SK-N-SH treated with all-trans-retinoic acid at 6 μM for 48 hours (cell line): ENCODE measurements around the gene F13B.
A peak's percentile ranks its signal among the peaks of the same experiment; 100 is the strongest.

Experiments used
- ATAC-seq: fragments of 200-7000 bp; cut with Tn5 transposase; 3 replicates; pipeline ENCODE4 v1.9.1; 2020; ENCODE audit warnings: mild to moderate bottlenecking, moderate library complexity
- ARNTL ChIP-seq: fragments of 450-650 bp; formaldehyde crosslinking; IDR thresholded peaks from 2 replicates; pipeline ENCODE4 v1.5.0; 2020; ENCODE audit warnings: low read depth, mild to moderate bottlenecking, moderate library complexity, borderline replicate concordance
- CREB5 ChIP-seq: fragments of 250-450 bp; sonication (Bioruptor Pico); IDR thresholded peaks from 2 replicates; pipeline ENCODE4 v1.5.1; 2020; ENCODE audit warnings: low read depth, mild to moderate bottlenecking, moderate library complexity
- CSRNP3 ChIP-seq: fragments of 250-450 bp; sonication (Bioruptor Pico); IDR thresholded peaks from 2 replicates; pipeline ENCODE4 v1.5.1; 2021; ENCODE audit warnings: mild to moderate bottlenecking, moderate library complexity
- ESRRG ChIP-seq: fragments of 250-450 bp; sonication (Bioruptor Pico); IDR thresholded peaks from 2 replicates; pipeline ENCODE4 v1.6.1; 2021; ENCODE audit warnings: mild to moderate bottlenecking
- OSR1 ChIP-seq: fragments of 250-450 bp; sonication (Bioruptor Pico); IDR thresholded peaks from 2 replicates; pipeline ENCODE4 v1.8.0; 2022; ENCODE audit warnings: moderate library complexity, mild to moderate bottlenecking, inconsistent platforms
- PATZ1 ChIP-seq: fragments of 250-450 bp; sonication (Bioruptor Pico); IDR thresholded peaks from 2 replicates; pipeline ENCODE4 v1.8.0; 2020; ENCODE audit warnings: mild to moderate bottlenecking, moderate library complexity, borderline replicate concordance
- POU6F1 ChIP-seq: fragments of 250-450 bp; sonication (Bioruptor Pico); IDR thresholded peaks from 2 replicates; pipeline ENCODE4 v1.8.0; 2021; ENCODE audit warnings: low read depth, mild to moderate bottlenecking, moderate library complexity, borderline replicate concordance
- RARB ChIP-seq: fragments of 250-450 bp; sonication (Bioruptor Pico); IDR thresholded peaks from 2 replicates; pipeline ENCODE4 v1.8.0; 2021; ENCODE audit warnings: mild to moderate bottlenecking, moderate library complexity
- SNAI2 ChIP-seq: fragments of 250-450 bp; sonication (Bioruptor Pico); IDR thresholded peaks from 2 replicates; pipeline ENCODE4 v1.5.0; 2020; ENCODE audit warnings: mild to moderate bottlenecking, moderate library complexity
- TSHZ2 ChIP-seq: fragments of 250-450 bp; sonication (Bioruptor Pico); IDR thresholded peaks from 2 replicates; pipeline ENCODE4 v1.5.0; 2020; ENCODE audit warnings: mild to moderate bottlenecking, moderate library complexity
- ZC3H10 ChIP-seq: fragments of 250-450 bp; sonication (Bioruptor Pico); IDR thresholded peaks from 2 replicates; pipeline ENCODE4 v1.5.1; 2021; ENCODE audit warnings: mild to moderate bottlenecking, moderate library complexity
- ZFP3 ChIP-seq: fragments of 250-450 bp; sonication (Bioruptor Pico); IDR thresholded peaks from 2 replicates; pipeline ENCODE4 v1.5.0; 2020; ENCODE audit warnings: mild to moderate bottlenecking, moderate library complexity
- ZFP30 ChIP-seq: fragments of 450-650 bp; formaldehyde crosslinking; IDR thresholded peaks from 2 replicates; pipeline ENCODE4 v1.5.0; 2022; ENCODE audit warnings: mild to moderate bottlenecking, moderate library complexity
- ZNF70 ChIP-seq: fragments of 450-650 bp; formaldehyde crosslinking; IDR thresholded peaks from 2 replicates; pipeline ENCODE4 v1.5.0; 2020; ENCODE audit warnings: mild to moderate bottlenecking, moderate library complexity

F13B gene

GRCh38 chr1:196997423-196997822, 69.6 kb downstream of the F13B start:
- TF ChIP-seq ZFP3 (no peak), TSHZ2 (CRISPR knock-in tag) (no peak), ZC3H10 (no peak), ARNTL (no peak), SNAI2 (no peak), CREB5 (CRISPR knock-in tag) (no peak), ESRRG (CRISPR knock-in tag) (no peak), PATZ1 (CRISPR knock-in tag) (no peak), CSRNP3 (CRISPR knock-in tag) (no peak), ZNF70 (CRISPR knock-in tag) (no peak), ZFP30 (CRISPR knock-in tag) (no peak)
- ATAC-seq = peak; percentile 88

- ATAC-seq = no peak
Observed at GRCh38 chr1:196993916-196994315, 73.1 kb downstream of the F13B start.

GRCh38 chr1:196991919-196992651, 75.0 kb downstream of the F13B start:
- peak; percentile 88 for ATAC-seq

More at GRCh38 chr1:196993916-196994315, 73.1 kb downstream of the F13B start:
- TF ChIP-seq POU6F1 (no peak), OSR1 (no peak), CREB5 (CRISPR knock-in tag) (no peak), ARNTL (no peak), SNAI2 (no peak), TSHZ2 (CRISPR knock-in tag) (no peak), RARB (CRISPR knock-in tag) (no peak), ZC3H10 (no peak)
